Stimulated activated CD8-positive, alpha-beta memory T cell treated with anti-CD3 and anti-CD28 coated beads, Interleukin-2, amount 100 ng/mL, for 1 hour (primary cell): ENCODE data around the gene SHISA5.

Experiments
- DNase-seq, 2 donors: peaks; one replicate each; pipeline ENCODE4 v3.0.0-alpha.2; 2020; ENCODE audit warnings: low read depth in 2 of 2

The SHISA5 gene

DNA sequence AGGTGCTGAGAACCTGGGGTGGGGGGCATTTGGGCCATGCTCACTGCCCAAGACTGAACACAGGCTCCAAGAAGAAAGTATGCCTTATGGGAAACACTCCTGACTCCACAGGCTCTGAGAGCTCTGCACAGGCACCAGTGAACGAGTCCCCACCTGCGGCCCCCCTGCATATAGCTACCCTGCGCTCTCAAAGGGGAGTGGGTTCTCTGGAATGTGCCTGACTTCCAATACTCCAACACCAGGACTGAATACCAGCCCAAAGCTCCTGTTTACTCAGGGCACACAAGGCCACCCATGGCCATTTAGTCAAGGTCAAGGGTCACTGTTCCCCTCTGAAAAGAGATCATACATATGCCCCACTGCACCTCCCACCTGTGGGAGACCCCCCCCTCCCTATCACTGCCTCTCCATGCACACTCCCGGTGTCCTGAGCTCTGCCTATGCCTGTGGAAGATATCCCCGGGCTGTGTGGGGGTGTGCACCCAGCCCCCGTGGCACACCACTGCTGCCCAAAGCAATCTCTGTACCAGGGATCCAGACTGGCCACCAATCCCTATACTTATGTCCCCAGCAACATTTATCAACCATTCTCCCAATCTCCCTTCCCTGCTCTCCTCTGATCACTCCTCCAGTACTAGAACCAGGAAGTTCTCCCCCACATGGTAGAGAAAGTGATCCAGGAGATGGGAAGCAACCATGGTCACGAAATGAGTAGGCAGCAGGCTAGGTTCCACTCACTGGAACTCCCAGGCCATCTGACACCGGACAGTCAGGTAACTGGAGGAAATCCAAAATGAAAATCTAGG lies 72.5 kb downstream of the SHISA5 start:
- DNase-seq: no peak

DNA sequence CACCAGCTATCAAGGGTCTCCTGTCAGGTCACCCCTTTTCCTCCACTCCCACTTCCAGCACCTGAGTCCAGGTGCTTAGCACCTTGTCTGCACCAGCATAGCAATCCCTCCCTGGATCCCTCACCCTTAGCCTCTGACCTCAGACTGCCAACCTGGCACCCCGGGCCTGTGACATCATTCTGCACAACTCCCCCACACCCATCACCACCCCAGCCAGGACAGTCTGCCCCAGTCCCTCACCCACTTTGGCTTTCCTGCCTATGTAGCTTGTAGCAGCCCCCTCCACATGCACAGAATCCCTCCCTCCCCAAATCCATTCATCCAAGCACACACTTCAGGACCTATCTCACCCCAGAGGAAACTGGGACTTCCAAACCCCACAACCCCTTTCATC lies 73.3 kb downstream of the SHISA5 start:
- DNase-seq: no peak

DNA sequence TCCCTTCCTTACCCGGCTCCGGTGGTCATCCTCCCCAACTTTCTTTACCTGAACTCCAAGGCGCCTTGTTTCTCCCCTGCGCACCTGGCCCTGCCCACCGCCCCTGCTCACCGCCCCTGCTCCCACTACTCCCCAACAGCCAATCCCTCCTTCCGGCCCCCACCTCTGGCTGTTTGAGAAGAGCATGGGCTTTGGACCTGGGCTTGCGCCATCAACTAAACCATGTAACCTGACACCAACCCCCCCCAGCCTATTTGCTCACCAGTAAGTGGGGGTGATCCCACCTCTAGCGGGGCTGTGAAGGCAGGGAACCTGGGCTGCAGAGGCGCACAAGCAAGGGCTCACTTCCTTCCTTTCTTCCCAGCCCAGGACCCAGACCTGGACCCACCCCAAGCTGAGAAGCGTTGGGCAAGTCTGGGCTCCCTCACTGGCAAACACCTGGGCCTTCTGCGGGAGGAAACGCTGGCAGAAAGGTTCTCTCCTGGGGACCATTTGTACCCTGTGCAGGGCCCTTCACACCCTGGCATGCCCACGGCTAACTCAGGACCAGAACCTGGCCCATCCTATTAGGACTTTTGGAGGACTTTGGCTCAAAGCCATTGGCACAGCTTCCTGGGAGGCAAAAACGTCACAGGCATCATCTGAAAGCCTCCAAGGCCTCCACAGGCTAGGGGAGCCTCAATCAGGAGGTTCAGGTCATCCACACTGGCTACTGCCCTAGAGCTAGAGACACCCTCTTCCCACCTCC lies 73.8 kb downstream of the SHISA5 start, which contains the start of gene PLXNB1:
TSS of gene PLXNB1 (minus strand) at position 127 of the 748 bp plus-strand sequence. CDS start 5,475 bp downstream, outside the sequence.
- DNase-seq: no peak

DNA sequence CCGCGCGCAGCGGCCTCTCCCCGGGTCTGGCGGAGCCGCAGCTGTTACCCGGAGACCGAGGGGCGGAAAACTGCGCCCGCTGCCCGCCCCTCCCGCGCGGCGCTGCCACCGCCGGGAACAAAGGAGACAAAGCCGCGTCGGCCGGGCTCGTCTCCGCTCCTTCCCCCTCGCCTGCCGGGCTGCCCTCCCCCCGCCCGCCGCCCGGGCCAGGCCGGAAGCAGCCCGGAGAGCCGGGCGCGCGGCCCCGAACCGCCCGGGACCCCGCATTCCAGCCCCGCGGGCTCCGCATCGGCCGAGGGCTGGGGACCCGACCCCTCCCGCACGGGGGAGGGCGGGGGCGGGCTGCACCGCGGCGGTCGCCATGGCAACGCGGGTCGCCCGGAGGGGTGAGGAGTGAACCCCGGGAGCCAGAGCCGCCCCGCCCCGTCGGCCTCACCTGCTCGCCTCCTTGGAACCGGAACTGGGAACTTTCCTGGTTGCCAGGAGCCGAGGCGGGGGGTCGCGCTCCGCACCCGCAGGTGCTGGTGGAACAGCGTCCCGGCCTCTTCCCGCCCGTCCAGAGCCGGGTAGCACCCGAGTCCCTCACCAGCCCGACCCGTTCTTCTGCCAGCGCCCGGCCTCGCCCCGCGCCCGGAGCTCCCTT lies 74.5 kb downstream of the SHISA5 start:
- DNase-seq: peak; percentile 26 to 46

DNA sequence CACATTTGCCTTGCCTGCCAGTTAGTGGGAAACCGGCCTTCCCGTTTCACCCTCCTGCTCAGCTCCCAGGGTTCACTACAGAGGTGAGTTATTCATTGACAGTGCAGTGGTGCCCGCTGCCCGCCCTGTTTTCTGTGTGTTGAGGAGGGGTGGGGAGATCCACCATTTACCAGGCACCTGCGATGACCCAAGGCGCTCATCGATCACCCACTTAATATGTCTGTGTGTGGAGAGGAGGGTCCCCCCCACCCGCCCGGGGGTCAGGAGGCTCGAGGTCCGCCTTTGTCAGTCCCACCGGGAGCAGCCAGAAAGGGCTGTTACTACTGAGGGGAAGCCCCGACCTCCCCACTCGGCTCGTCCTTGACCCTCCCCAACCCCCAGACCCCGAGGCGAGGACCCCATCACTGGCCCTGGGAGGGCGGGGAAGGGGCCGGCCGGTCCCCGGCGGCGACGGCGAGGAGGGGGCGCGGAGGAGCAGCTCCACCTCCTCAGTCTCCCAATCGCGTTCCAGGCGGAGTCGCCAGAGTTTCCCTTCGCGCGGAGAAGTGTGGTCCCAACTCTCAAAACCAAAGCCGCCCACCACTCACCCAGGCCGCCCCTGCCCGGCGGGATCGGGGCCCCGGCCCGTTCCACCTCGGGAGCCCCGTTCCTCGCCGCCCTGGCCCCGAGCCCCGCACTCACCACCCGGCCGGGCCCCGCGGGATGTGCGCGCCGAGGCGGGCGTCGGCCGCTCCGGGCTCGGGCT lies 75.2 kb downstream of the SHISA5 start:
- no peak for DNase-seq

DNA sequence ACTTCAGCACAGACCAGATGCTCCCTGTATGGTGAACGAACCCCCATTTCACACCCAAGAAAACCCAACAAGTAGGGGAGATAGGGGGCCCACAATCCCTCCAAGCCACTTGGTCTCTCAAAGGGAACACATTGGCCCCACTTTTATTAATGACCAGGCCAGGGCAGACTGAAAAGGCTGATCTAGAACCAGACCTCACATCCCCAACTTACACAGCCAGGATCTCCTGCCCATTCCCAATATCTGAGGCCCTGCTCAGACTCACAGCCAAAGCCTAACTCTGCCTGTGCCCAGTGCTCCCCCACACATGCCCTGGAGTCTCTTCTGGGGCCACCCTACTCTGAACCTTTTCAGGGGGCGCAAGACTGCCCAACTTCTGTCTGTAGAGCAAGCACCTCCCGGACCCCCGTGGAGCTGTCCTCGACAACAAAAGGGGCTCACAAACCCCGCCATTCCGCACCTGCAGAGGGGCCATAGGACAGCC lies 75.8 kb downstream of the SHISA5 start:
- DNase-seq: no peak

DNA sequence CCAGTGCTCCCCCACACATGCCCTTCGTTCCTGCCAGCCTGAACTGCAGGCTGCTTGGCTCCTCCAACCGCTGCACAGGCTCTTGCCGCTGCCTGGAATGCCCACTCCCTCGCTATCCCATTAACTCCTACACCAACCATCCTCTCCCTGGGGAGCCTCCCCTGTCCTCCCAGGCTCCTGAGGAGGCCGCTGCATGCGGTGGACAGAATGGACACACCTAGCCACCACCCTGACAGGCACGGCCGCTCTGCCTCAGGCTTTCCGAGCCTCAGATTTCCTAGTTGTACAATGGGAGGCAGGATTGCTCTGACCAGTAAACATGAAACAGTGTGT lies 76.4 kb downstream of the SHISA5 start:
- no peak for DNase-seq

DNA sequence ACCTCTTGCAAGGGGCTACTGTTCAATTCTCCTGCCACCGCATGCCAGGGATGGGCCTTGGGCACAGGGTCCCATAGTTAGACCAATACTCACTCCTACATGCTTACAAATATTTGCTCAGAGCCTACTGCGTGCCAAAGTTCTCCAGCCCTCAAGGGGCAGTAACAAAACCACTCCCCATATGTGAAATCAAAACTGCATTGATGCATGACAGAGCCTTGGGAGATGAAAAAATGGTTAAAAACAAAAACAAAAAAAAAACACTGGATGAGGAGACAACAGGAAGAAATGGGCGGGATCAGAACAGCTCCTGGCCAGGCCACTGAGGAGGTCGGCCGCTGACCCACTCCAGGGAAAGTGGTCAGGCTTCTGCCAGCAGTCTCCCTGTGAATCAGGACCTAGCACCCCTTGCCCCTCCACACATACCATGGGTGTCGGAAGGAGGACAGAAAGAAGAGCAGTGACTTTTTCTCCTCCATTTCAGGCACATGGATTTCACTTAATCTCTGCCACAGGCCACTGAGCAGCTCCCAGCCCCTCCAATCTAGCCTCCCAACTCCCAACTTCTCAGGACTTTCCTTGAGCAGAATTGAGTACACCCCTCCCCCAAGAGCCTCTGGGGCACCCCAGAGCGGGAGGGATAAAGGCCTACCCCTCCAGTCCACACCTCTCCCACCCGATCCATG lies 76.9 kb downstream of the SHISA5 start:
- no peak for DNase-seq

DNA sequence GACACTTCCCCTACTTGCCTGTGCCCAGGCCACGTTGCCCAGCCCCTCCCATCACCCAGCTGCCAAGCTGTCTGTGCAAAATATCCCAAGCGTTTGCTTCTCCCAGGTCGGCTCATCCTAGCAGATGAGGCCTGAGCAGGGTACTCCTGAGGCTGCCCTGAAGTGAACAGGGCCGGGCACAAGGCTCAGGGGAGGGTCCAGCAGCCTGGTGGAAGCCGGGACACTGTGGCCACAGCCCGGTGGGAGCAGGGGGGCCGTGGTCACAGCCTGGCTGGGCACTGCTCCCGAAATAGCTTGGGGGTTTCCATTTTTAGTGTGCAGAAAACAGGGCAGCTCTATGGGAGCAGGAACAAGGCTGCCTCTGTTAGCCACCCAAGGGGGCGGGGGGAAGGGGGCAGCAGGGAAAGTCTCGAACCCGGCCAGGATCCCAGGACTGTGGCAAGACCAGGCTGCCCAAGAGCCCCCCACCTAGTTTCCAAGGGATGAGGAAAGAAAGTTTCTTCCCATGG lies 77.5 kb downstream of the SHISA5 start:
- no peak for DNase-seq

DNA sequence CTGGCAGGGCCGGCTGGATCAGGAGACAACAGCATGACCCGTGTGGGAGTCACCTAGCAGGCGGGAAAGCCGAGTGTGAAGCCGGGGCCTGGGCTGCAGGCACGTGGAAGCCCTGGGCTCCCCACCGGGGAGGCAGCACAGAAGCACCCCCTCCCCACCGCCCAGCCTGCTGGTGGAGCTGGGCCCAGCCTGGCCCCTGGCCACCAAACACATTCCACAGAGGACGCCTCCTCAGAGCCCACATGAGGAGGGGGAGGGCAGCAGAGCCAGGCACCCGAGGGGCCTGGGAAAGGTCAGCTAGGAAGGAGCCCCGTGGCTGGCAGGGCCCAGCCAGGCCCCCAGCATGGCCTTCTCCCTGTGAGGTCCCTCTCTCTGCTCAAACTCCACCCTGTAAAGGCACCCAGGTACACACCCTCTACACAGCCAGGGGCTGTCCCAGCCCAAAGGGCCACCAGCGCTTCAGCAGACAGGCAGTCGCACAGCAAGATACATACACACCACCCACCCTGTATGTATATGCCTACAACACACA lies 78.6 kb downstream of the SHISA5 start:
- no peak for DNase-seq

DNA sequence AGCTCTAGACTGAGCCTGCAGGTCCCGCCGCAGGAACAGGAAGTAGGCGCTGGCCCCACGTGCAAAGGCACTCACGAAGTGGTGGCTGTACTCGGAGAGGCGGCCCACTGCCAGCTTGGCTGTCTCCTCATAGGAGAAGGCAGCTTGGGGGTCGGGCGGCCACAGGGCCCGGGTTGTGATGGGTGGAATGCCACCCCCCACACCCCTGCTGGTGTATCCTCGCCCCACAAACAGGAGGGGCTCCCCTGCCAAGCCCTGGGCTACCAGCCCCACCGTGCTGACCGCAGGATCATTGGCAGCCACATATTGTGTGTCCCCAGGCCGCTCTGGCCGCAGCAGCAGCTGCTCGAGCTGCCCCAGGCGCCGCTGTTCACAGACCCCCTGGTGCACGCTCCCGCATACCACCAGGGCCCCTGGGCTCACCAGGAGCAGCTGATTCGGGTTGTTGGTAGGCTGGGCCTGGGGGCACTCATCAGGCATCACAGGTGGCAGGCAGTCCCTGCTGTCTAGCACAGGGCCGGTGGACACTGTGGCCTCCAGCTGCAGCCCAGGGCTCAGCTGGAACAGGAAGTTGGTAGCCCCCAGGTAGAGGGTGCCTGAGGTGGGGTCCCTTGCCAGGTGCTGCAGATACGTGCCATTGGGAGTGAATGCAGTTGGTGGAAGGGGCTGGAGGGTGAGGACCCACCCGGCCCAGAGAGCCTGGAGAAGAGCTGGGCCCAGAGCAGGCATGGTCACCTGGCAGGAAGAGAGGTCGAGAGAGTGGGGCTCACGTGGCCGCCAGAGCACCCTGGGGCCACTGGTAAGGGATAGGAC lies 79.9 kb downstream of the SHISA5 start:
- no peak for DNase-seq

DNA sequence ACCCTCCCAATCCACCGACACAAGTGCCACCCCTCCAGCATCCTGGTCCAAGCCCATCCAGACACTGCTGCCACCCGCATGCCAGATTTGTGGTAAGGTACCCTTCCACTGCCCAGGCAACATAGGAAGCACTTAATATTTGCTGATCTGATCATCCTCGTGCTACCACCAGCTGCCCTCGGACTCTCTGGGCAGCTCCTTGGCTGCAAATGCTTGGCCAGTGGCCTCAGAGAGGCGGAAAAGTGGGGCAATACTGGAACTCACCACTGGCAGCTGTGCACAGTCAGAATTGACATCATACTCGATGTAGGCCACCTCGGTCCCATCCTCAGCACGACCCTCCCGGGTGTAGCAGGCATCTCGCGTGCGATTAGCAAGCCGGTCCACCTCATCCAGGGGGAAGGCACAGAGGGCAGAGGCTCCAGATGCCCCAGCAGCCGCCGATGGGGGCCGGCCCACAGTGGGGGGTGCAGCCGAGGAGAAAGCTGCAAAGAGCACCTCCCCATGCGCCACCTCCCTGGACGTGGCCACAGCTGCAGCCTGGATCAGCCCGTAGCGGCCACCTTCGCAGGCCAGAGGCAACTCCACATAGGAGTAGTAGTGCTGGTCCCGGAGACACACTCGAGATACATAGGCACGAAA lies 80.6 kb downstream of the SHISA5 start:
- no peak for DNase-seq

DNA sequence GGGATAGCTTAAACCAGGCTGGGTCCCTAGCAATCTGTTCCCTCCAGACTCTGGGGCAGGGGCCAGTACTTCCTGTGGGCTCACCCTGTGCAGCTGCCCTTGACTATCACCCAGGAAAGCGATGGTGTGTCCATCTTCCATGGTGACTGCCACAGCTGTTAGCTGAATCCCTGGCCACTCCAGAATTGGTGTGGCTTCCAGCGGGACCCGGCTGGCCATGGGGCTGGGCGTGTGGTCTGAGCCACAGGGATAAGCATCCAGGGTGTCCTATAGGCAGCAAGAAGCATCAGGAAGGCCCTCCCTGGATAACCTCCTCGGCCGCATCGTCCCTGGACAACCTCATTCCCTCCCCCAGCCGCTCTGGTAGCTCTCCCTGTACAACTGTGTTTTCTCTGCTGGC lies 81.3 kb downstream of the SHISA5 start:
- DNase-seq: no peak

DNA sequence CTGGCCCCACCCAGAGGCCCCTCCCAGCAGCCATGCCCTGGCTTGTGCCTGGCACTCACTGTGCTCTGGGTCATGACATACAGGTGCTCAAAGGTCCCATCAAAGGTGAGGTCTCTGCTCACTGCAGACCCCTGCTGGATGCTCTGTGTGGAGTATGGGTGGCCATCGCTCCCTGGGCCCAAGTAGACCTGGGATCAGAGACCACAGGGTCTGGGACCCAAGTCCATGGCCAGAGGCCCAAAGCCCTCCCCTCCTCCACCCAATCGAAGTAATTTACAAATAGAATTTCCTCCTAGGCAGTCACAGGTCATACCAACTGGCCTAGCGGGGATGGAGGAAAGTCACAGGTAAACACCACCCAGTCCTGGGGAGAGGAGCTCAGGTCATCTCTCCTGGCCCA lies 81.7 kb downstream of the SHISA5 start:
- no peak for DNase-seq

DNA sequence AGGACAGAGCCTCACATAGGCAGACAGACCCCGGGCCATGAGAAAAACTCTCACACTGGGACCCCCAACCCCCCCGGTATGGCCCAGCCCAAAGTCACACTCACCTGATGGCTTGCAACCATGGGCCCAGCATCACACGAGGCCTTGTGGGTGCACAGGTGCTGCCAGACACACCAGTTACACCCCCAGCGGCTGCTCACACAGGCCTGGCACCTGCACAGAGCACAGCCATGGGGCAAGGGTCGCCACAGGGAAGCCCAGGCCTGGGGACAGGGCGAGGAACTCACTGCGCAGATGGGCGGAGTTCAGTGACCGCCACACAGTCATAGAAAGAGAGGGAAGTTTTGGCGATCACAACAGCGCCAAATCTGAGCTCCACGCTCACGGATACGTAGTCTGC lies 83.4 kb downstream of the SHISA5 start:
- DNase-seq: no peak

DNA sequence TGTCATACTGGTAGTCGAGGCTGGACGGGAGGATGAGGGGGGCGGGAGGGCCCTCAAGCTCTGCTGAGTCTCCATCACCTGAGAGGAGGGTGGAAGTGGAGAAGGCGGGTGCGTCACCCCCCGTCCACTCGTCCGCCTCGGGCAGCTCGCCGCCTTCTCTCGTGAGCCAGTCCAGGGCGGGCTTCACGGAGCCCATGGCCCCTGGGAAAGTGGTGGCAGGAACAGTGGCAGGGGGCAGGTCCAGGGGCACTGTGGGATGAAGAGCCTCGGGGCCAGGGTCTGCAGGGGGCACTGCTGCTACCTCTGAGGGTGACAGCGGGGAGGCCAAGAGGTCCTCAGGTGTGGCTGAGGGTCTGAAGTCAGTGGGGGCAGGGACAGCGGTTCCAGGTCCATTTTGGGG lies 84.4 kb downstream of the SHISA5 start:
- no peak for DNase-seq

DNA sequence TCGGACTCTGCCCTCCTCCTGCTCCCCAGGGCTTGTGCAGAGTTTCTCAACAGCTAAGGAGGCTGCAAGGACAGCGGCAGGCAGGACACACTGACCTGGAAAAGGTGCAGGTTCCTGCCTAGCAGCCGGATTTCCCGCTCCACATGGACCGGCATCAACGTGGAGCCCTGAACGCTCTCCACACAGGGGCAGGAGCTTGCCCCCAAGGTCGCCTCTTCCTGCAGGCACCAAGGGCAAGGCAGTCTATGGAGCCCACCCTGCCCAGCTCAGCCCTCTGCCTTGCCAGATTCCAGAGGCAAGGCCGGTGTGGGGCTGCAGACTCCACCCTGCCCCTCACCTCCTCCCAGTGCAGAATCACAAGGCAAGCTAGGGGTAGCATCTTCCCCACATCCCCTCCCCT lies 84.8 kb downstream of the SHISA5 start:
- DNase-seq: no peak

DNA sequence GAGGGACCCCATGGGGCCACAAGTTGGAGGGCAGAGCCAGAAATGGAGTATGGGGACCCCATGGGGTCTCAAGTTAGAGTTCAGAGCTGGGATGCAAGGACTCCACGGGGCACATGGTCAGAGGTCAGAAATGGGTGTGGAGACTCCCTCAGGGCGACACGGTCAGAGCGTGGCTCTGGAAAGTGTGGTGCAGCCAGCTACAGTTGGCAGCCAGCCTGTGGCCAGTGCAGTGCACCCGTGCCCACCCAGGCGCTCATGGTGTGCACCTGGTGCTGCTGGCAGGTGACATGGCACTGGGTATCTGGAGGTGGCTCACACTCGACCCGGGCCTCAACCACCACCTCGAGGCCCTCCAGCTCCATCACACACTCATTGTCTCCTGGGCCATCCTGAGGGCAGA lies 85.3 kb downstream of the SHISA5 start:
- no peak for DNase-seq

DNA sequence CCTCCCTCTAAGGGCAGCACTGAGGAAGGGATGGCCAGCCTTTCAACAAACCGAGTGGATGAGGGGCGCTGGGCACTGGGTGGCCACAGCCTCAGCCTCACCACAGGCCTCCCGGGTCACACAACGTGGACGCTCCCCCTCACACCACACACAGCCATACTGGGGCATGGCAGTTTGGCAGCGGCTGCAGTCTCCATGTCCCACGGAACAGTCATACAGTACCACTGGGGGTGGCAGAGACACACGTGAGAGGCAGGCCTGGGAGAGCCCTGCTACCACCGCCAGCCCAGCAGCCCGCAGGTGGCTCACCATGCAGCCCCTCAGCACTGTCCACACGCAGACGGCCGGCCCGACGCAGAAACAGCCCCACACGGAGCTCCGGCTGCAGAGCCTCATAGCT lies 85.8 kb downstream of the SHISA5 start:
- no peak for DNase-seq
